ENCODE results near the gene RABGAP1L. TPM values are rescaled to one million over a fixed set of nuclear protein-coding genes. Genes with fewer than 3 reads are reported as not detected.

RABGAP1L gene
- total RNA-seq, 1 experiment from 2014 or later: 29.3 TPM

- no peaks in the 10 kb centered on the region for H3K79me2 ChIP-seq (ENCODE audit: insufficient read depth, low read length)
- H2AFZ ChIP-seq (ENCODE audit: low read depth, low read length, poor library complexity, severe bottlenecking): no peak overlapping the region
- H3K27ac ChIP-seq (ENCODE audit: low read depth, low read length): no peak overlapping the region
- ChIA-PET POLR2A (no interaction called here), RAD21 (ENCODE audit: low non-redundant PET in 1 of 2, low total read pairs in 2 of 2, uncharacterized antibody in 2 of 2, unreplicated experiment in 2 of 2) (no interaction called here), CTCF (no interaction called here)
- H3K4me2 ChIP-seq (ENCODE audit: low read length): no peak overlapping the region
- no peaks in the 10 kb centered on the region for H3K4me1 ChIP-seq (ENCODE audit: control insufficient read depth in 1 of 2, insufficient read depth in 2 of 2, low read length in 2 of 2)
- H3K27me3 ChIP-seq (ENCODE audit: insufficient read depth, low read length): no peaks in the 10 kb centered on the region
- H4K20me1 ChIP-seq (ENCODE audit: insufficient read depth): no peaks in the 10 kb centered on the region
- ATAC-seq: no peak
- intact Hi-C loops (cut with micrococcal nuclease): no loop called here
- H3K4me3 ChIP-seq (replicated peaks in 1 of 2; ENCODE audit: low read depth in 1 of 2, low read length in 2 of 2): no peak overlapping the region
- H3K36me3 ChIP-seq (ENCODE audit: control insufficient read depth in 1 of 2, insufficient read depth in 2 of 2, low read length in 2 of 2): no peaks in the 10 kb centered on the region
- no peaks in the 10 kb centered on the region for H3K9me2 ChIP-seq (ENCODE audit: insufficient read depth)
- H3K9ac ChIP-seq (ENCODE audit: low read length): no peak overlapping the region
- DNase-seq (ENCODE audit: low read depth, low spot score): no peak
- BruUV-seq (replicated peaks): no TSS peak
- H3K9me3 ChIP-seq (ENCODE audit: control insufficient read depth in 1 of 2, insufficient read depth in 1 of 2, low read depth in 1 of 2, low read length in 2 of 2): no peaks in the 10 kb centered on the region
- TF ChIP-seq ZBTB33 (IDR thresholded peaks at IDR 0.05; ENCODE audit: extremely low read depth, insufficient replicate concordance, low read length): no peak
- no peak for TF ChIP-seq YY1 (IDR thresholded peaks at IDR 0.05; ENCODE audit: extremely low read depth, insufficient replicate concordance, low read depth, low read length)
- TF ChIP-seq TCF7L2 (IDR thresholded peaks at IDR 0.05; ENCODE audit: borderline replicate concordance, extremely low read depth, insufficient read depth, insufficient read length): no peak
- no peak for TF ChIP-seq EGR1 (IDR thresholded peaks at IDR 0.05; ENCODE audit: low read depth)
- TF ChIP-seq EZH2phosphoT487 (IDR thresholded peaks at IDR 0.05; ENCODE audit: borderline replicate concordance): no peak
- no peak for TF ChIP-seq ELF1 (IDR thresholded peaks at IDR 0.05; ENCODE audit: borderline replicate concordance, low read depth)
- TF ChIP-seq CBX3 (IDR thresholded peaks at IDR 0.05; ENCODE audit: low read depth): no peak
- no peak for TF ChIP-seq SP1 (IDR thresholded peaks at IDR 0.05; ENCODE audit: low read depth)
- no peak for TF ChIP-seq FOSL1 (IDR thresholded peaks at IDR 0.05; ENCODE audit: low read depth)
- no peak for TF ChIP-seq POLR2A (IDR thresholded peaks at IDR 0.05; ENCODE audit: borderline replicate concordance, extremely low read depth, insufficient read depth, insufficient read length)
- no peak for TF ChIP-seq ATF3 (IDR thresholded peaks at IDR 0.05)
These were observed 545.0 kb downstream of the RABGAP1L start for GRCh38 chr1:174704300-174704699.

Data from HCT116 (cell line).